GM19023 (cell line): ENCODE results near the gene TBCD.

ENCODE experiments used
- ATAC-seq: cut with Tn5 transposase; IDR thresholded peaks from one replicate; pipeline ENCODE4 v1.9.1; 2021; ENCODE audit warnings: mild to moderate bottlenecking, moderate library complexity; ENCODE audit not compliant: unreplicated experiment

The TBCD gene

DNA sequence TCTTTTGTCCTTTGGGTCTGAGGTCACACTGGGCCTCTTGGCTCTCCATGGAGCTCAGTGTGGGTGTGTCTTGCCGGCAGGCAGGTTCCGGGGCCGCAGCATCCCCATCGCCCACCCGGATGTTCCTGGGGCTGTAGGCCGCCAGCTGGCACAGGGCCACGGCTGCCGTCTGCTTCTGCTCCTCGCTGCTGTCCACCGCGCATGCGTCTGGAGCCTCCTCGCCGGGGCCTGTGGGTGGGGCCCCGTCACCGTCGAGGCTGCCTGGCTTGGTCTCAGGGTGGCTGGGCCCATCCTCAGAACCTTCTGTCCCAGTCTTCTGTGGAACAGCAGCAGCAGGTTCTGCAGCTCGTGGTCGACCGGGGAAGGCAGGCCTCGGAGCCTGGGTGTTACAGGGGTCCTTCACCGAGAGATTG is 78.4 kb downstream of the TBCD start:
- ATAC-seq: no peak

DNA sequence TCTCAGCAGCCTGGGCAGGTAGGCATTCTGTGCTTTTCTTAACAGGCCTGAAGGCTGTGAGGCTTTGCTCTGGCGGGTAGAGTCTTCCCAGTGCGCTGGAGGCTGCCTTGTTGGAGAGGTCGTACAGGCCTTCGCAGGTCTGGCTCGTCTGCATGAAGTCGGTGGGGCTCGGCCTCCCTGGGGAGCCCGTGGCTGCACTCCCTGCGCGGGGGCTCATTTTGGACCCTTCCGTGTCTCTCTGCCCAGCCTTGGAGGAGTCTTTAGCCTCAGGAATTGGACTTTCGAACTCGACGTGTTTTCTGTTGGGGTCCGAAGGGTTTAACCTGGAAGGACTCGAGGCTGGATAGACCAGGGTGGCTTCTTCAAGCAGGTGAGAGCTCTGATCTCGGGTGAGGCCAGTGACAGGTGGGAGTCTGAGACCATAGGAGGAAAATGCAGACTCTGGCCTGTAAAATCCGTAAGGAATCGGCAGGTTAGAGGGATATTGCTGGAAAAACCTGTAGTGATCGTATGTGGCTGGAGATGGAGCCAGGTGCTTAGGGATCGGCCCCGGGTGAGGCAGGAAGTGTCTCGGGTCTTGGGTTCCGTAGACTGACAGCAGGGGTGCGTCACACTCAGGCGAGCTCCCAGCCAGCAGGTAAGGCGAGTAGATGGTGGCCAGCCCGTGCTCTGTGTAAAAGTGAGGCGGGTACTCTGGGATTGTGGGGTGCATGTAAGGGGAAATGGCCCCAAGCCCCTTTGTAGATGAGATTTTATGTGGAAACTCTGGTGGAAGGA is 79.4 kb downstream of the TBCD start:
- ATAC-seq: no peak

DNA sequence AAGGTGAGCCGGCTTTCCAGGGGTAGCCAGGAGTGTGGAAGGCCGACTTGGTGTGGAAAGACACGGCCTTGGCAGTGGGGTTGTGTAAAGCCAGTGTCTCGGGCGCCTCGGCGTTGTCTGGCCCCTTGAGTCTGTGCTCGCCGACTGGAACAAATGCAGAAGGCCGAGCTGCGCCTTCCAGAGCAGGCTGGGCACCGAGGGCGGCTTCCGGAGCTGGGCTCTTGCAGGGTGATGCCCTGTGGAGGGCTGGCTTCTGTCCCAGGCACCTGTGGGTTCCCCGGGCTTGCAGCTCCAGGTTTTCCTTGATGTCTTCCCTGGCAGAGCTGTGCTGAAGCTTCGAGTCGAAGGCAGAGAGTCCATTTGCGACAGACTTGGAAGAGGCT is 79.9 kb downstream of the TBCD start:
- ATAC-seq: no peak

DNA sequence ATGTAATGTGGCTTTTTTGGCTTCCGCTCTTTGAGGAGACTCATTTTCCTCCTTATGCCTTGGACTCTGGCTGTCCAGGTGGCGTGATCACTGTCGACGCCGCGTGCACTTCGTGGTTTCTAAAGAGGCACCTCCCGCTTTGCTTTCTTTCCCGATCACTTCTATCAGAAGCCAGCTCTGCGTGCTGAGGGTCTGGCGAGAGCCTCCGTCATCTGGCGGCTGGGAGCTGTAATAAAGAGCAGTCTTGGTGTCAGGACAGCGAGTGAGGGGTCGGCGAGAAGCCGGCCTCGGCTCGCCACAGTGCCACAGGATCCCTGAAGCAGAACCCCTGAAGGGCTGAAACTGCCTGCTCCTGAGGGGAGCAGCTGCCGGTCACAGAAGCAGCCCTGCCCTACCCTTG is 80.5 kb downstream of the TBCD start:
- ATAC-seq: no peak

DNA sequence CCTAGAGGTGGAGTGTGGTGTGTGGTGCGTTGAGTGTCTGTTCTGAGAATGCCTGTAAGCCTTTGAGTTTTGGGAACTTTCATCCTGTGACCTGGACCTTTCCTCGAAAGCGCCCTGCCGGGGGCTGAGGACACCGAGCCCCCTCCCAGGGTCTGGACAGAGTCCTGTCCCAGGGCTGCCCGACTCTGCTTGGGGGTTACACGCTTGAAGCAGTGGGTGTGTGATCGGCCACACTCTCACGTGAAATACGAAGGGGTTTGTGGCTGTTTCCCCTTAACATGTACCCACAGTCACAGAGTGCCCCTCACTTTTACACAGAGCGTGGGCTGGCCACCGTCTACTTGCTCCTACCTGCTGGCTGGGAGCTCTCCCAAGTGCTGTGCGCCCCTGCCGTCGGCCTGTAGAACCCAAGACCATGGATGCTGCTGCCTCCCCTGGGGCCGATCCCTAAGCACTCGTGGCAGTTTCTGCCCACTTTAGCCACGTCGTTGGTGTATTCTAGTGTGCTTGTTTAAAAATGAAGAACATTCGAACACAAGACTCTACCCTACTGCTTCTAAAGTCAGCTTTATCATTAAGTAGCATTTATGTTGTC is 81.1 kb downstream of the TBCD start:
- no peak for ATAC-seq

DNA sequence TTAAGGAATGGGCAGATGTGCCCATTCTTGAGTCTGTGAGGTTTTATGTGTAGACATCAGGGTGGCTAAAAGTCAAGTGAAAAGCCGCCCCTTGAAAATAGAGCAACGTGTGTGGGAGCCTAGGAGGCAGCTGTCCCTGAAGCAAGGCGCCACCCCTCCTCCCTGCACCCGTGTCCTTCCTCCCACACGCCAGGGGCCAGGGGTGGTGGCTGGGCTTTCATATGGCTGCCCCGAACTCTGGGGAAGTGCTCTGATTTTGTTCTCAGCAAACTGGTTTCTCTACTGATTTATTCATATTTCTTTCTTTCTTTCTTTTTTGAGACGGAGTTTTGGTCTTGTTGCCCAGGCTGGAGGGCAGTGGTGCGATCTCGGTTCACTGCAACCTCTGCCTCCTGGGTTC is 83.3 kb downstream of the TBCD start:
- ATAC-seq: no peak

DNA sequence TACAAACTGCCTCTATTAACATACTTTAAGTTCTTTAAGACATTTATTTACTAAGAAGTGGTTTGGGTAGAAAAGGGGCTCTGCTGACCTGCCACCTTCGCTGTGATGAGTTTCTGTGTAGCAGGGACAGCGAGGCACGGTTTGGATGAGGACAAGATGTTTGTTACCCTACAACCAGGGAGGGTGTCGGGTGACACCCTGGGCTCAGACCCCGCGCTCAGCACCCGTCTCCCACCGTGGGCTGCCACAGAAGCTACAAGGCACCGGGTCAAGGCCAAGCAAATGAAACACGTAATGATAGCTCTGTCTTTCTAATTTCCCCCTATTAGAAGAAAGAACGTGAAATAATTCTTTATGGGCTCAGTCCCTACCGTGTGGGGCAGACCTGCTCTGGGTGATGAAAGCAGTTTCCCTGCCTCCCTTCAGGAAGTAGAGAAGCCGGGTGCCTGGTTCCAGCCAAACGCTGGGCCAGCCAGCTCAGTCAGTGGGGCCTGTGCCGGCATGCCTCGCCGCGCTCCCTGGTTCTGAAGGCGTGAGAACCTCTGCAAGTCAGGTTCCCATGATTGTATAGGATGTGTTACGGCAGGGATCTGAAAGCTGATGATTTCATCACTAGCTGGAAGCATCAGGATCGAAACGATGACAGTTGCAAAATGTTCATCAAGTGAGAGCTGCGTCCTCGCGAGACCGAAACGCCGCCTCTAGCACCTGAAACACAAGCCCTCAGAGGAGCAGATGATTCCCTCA is 84.1 kb downstream of the TBCD start:
- ATAC-seq: no peak

DNA sequence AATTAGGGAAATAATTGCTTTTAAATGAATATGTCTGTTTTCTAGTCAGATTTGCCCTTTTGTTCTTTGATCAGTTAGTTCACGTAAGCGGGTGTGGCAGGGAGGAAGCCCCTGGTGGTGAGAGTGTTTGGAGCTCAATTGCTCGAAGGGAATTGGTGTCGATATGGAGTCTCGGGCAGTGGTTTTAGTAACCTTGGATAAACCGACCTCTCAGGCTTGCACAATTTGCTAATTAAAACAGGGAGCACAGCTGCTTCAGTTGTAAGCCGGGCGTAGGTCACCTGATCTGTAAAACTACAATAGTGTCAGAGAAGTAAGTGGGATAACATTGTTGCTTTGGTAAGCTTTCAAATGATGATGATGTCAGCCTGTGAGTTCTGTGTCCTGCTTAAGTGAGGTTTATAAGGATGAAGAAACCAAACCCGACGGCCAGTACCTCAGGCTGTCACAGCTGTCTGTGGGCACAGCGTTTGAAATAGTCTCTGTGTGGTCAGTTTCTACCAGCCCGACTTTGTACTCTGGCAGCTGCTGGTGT is 85.0 kb downstream of the TBCD start:
- ATAC-seq: no peak

DNA sequence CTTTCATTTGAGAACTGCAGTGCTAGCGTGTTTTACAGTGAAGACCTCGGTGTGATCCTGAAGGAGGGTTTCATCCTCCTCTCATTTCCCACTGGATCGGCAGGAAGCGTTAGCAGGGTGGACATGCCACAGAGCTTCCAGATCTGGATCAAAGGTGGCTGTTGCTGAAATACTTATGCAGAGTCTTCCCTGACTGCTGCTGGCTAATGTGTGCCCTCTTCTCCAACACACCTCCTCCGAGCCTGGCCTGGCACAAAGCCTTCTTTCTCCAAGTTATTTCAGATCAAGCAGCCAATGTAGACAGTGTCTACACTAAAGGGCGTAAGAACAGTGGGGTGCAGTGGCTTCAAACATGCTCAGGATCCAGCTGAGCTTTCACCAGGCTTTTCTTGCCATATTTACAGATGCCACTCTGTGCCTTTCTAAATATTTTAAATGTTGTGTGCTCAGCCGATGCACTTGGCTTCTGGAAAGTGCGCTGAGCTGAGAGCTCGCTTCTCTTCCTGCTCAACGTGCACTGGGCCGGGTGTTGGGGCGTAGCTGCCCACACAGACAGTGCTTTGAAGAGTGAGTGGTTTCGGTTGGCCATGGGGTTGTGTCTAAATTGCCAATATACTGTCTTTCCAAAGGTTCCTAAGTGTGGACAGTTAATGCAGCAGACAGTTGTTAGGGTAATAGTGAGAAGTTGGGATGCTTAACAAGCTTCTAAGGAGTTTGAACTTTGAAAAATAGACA is 85.9 kb downstream of the TBCD start:
- ATAC-seq: no peak

DNA sequence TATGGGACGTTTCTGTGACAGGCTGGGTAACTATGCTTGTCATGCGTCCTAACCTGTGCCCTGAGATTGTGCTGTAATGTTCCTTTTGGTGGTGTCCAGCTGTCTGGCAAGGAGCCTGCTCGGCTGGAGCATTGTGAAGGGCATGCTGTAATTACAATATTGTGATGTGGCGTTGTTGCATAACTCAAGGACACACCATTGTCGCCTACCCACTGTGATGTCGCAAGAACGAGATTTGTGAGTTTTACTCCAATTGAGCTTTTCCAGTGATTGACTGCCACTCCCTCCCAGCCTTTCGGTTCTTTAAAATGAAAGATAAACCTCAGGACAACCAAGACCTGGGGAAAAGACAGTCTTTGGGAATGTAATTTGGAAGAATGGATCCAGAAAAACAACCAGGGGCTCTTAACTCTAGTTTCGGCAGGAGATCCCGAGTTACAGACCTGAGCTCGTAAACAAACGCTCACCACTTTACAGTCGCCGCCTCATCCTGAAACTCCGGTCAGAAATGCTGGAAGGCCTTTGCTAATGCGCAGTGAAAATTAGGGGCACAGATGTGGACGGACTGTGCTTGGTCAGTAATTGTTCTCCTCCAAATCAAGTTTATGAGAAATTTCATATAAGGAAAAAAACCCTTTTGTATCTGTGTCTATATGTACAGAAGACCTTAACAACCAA is 86.7 kb downstream of the TBCD start:
- ATAC-seq: no peak

DNA sequence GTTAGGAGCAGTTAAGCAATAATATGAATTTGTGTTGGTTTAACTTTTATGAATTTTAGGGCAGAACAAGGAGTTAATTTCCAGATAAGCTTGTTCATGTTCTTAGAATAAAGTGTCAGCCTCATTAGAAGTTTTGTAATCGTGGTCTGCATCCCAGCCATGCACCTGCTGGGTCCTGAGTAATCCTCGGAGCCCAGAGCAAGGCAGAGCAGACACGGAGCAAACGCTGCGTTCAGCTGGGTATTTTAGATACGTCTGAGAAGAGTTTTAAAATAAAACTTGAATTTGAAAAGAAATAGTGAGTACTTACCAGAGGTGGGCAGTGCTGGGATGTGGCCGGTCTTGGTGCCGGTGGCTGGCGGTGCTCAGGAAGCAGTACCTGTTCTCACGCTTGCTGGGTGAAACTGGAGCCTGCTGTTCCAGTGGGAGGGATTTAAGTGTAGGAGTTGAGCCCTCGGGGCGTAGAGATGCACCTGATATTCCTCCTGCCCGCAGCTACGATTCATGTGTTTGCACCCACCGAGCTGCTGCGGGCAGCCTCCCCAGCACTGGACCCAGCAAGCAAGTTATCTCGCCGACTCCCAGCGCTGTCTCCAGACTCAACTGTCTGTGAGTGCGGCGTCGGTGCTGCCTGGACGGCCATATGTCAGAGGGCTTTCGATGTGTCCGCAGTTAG is 87.9 kb downstream of the TBCD start, which contains the start of gene ZNF750:
TSS of gene ZNF750 (minus strand) at position 406 of the 676 bp plus-strand sequence. CDS start 7,568 bp downstream, outside the sequence.
- no peak for ATAC-seq

DNA sequence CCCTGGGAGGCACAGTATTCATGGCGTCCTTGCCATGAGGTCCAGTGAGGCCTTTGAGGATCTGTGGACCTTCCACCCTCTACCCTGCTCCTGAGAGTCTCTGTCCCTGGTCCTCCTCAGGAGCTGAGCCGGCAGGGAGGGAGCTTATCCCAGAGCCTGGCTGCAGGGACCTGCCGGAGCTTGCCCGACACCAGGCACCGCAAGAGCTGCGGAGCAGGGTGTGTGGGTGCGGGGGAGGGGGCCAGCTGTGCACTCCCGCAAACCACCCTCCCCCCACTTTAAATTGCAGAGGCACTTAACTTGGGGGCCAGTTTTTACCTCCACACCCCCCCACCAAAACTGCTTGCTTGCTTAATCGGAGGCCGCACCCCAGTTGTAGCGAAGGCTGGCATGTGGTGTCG is 88.6 kb downstream of the TBCD start:
- no peak for ATAC-seq

DNA sequence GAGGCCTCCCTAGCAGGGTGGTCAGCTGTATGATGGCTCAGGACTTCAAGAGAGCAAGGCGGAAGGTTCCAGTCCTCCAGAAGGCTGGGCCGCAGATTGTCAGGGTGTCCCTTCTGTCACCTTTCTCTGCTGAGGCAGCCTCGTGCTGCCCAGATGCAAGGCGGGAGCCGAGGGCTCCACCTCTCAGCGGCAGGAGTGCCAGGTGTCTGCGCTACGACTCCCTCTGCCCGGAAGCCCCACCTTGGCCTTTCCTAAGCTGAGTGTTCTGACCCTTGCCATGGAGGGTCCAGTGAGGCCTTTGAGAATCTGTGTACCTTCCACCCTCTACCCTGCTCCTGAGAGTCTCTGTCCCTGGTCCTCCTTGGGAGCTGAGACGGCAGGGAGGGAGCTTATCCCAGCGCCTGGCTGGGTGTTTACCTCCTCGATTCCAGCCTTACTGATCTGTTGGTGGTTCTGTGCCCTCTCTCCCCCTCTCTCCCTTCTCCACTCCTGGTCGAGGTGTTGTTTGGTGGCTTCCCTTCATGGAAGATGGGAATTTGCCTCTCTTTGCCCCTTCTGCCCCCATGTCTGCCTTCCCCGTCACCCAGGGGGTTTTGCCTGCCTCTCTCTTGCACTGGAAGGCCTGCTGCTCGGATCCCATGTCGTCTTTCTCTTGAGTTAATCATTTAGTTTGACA is 90.2 kb downstream of the TBCD start:
- ATAC-seq: no peak

DNA sequence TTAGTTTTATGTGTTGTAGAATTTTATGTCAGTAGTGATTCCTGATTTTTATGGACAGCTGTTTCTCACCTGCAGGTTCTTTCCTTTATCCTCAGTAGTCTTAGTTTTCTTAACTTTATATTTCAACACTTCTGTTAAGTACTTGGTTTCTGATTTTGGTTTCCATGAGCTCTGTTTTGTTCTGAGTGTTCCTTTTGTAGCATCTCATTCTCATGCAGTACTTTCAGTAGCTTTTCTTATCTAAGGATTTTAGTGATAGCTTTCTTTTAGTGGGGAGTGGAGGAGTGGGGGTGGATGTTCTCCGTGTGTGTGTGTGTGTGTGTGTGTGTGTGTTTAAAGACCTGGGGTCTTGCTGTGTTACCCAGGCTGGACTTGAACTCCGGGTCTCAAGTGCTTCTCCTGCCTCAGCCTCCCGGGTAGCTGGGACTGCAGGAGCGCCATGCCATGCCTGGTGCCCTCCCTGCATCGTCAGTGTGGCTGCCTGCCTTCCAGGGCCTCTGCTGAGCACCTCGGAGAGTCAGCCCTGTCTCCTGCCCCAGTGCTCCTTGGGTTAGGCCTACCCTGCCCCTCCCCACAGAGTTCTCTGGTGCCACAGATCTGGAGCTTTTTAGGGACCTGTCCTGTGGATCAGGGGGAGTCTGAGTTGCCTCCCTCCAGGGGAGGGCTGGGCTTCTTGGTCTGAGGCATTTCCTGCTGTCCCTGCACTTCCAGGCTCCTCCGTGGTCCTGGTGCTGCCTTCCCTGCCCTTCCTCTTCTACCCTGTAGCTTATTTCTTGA is 92.2 kb downstream of the TBCD start:
- no peak for ATAC-seq

DNA sequence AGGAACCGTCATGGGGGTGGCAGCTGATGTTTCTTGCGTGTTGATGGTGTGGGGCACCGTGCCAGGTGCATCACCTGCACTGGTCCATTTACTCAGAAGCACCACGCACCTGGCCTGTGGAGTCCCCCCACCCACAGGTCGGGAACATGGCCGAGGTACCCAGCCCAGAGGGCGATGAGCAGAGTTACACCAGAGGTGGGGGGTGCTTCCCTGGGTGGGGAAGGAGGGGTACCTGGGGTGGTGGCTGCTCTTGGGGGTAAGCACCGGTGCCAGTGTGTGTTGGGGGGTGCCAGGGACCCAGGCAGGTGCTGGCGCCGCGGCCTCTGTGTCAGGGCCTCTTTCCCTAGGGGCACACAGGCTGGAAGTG is 92.9 kb downstream of the TBCD start:
- ATAC-seq: no peak

DNA sequence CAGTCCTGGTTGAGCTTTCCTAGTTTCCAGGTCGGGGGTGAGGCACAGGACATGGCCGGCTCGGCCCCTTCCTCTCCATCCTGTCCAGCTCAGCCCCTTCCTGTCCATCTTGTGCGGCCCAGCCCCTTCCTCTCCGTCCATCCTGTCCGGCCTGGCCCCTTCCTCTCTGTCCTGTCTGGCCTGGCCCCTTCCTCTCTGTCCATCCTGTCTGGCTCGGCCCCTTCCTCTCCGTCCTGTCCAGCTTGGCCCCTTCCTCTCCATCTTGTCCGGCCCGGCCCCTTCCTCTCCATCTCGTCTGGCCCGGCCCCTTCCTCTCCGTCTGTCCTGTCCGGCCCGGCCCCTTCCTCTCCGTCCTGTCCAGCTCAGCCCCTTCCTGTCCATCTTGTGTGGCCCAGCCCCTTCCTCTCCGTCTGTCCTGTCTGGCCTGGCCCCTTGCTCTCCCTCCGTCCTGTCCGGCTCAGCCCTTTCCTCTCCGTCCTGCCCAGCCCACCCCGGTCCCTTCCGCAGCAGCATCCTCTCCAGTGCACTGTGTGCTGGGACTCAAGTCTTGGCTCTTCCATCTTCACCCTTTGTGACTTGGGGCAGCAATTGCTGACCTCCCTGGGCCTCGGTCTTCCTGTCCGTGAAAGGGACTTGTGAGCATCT is 93.4 kb downstream of the TBCD start:
- ATAC-seq: no peak

DNA sequence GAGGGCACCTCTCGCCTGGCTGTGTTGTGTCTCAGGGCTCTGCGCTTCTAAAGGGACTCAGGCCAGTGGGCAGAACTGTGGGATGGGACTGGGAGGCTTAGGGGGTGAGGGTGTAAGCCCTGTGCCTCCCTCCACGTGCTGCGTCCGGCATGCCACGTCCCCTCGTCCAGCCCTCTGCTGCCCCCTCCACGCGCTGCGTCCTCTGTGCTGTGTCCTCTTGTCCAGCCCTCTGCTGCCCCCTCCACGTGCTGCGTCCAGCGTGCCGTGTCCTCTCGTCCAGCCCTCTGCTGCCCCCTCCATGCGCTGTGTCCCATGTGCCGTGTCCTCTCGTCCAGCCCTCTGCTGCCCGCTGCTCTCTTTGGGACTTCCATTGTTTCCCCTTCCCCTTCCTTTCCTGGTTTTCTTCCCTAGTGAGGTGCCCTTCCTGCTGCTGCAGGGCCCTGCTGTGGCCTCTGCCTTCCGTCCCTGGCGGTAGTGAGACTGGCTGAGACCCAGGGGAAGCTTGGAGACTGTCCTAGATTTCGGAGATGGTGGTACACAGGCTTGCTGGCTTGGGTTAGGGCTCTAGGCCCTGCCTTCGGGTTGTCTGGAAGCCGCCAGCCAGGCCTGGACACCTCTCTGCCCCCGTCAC is 94.3 kb downstream of the TBCD start:
- no peak for ATAC-seq
